Fibroblast of mammary gland (primary cell): ENCODE data around the gene PLA2G4D.

ENCODE experiments used
- DNase-seq: peaks from one replicate; pipeline ENCODE4 v3.0.0-alpha.2; 2010; ENCODE audit warnings: low read depth
- H3K4me3 ChIP-seq: 2 replicates; pipeline ENCODE4 v1.5.1; 2011; ENCODE audit warnings: low read depth, mild to moderate bottlenecking, low read length, moderate library complexity; ENCODE audit not compliant: control insufficient read depth
- TF ChIP-seq, protein P1 (sequence below): conservative IDR thresholded peaks from 2 replicates; pipeline ENCODE4 v1.5.1; 2011; ENCODE audit warnings: low read depth, low read length, inconsistent platforms; ENCODE audit not compliant: control insufficient read depth, insufficient read depth

Gene PLA2G4D

DNA sequence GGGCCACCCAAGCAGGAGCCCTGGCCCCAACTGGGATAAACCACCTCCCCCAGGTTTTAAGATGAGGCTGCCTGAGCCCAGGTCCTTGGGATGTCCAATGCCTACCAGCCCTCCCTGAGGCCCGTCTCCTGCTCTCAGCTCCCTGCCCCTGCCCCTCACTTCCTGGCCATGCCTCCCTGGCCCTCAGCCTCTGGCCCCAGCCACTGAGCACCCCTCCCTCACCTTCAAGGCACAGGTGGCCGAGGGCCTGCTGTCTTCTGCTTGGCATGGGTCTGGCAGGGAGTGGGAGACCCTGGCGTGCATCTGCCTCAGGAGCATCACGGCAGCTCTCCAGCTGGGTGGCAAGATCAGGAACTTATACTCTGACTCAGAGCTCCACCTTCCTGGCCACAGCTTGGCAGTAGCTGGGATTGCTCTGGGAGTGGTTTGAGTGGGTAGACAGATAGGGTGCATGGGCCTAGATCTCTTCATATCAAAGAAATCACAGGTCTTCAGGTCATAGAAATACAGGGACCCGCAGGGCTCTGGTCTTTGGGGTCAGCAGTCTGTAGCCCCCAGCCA lies 73.6 kb downstream of the PLA2G4D start, which contains the start of gene PLA2G4E:
Gene PLA2G4E (minus strand): TSS at position 330 of the 561 bp plus-strand sequence. CDS start 12 bp downstream, at position 318.
- no peak for DNase-seq
- TF ChIP-seq, protein P1, sequence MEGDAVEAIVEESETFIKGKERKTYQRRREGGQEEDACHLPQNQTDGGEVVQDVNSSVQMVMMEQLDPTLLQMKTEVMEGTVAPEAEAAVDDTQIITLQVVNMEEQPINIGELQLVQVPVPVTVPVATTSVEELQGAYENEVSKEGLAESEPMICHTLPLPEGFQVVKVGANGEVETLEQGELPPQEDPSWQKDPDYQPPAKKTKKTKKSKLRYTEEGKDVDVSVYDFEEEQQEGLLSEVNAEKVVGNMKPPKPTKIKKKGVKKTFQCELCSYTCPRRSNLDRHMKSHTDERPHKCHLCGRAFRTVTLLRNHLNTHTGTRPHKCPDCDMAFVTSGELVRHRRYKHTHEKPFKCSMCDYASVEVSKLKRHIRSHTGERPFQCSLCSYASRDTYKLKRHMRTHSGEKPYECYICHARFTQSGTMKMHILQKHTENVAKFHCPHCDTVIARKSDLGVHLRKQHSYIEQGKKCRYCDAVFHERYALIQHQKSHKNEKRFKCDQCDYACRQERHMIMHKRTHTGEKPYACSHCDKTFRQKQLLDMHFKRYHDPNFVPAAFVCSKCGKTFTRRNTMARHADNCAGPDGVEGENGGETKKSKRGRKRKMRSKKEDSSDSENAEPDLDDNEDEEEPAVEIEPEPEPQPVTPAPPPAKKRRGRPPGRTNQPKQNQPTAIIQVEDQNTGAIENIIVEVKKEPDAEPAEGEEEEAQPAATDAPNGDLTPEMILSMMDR = no peak
- H3K4me3 ChIP-seq = no peak within 1 kb of the TSS

DNA sequence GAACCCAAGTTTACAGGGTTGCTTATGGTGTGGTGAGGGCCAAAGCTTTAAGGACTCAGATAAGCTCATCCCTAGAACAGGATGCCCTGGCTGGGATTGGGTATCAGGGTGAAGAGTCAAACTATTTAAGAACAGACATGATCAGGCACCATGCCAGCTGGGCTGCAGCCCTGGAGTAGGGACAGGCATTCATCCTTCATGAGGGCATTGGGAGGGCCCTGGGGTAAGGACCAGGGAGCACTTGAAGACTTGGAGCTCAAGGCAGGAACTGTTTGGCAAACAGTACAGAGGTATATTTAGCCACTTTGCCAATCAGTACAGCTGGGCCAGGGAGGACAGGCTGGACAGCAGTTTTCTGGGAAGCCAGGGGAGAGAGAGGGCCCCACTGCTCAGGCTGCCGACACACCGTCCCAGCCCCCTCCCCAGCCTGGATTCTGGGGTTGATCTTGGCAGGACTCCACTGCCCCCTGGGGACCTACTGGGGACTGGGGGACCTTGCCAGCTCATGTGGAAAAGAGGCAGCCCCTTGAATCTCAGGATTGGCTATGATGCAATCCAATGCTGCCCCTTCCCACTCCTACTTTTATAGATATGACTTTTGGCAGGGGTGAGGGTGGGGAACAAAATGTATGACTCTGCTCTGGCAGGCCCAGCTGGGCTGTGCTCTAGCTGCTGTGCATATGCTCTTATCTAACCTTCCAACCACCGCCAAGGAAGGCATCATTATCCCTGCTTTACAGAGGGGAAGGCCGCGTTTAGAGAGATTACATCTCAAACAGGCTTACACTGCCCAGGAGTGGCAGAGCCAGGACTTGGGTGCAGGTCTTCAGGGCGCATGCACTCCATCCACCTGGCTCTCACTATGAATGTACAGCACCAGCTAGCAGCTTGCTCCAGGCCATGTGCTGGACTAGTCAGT lies 75.8 kb downstream of the PLA2G4D start:
- no peak for DNase-seq
- no peak overlapping the region for H3K4me3 ChIP-seq
- TF ChIP-seq, protein P1 = no peak
